ENCODE results near the gene CCDC154. TPM values are rescaled to one million over a fixed set of nuclear protein-coding genes. Genes with fewer than 3 reads are reported as not detected.
"Not testable (repeated sequence)": the region's sequence is repeated elsewhere in the genome, so short reads cannot be mapped to it uniquely, and the experiment has no call there.

CCDC154 gene
- total and polyA plus RNA-seq, 2 experiments from 2014 or later = 0.31 TPM; not detected in 1

DNA sequence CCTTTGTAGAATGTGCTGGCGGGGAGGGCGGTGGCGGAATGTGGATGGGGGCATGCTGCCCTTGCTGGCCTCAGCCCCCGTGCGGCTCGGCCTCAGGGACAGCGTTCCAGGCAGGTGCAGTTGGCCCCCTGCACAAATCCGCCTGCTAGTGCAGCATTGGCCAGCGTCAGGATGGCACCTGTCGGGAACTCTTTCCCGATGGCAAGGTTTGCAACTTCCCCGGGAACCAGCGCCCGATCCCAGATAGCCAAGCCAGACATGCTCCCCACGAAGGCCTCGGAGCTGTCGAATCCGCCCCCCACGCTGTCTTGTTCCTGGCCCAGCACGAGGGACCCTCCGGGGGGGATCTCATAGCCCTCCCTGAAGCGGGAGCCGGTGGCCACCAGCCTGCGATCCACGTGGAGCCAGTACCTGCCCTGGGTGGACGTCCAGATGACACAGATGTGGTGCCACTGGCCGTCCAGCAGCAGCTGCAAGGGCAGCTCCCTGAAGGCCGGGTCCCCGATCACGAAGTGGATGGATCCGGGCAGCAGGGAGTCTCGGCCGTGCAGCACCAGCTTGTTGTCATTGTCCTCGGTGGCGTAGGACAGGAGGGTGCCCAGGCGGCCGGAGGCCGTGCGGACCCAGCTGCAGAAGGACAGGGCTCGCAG, 41.6 kb upstream of the CCDC154 start:
- no peaks in the 10 kb centered on the region for H3K36me3 ChIP-seq (ENCODE audit: insufficient read depth)
- no peak overlapping the region for H3K27ac ChIP-seq (ENCODE audit: low read depth)
- peaks cover 24% of the 10 kb centered on the region for H3K27me3 Mint-ChIP-seq (ENCODE audit: insufficient read depth, low read depth, poor library complexity)
- no peaks in the 10 kb centered on the region for H3F3A ChIP-seq (replicated peaks; ENCODE audit: low read depth)
- H3K9me3 Mint-ChIP-seq = peaks cover 2% of the 10 kb centered on the region; the same call in 2 of the 3 replicates
- no peak overlapping the region for H3K4me3 Mint-ChIP-seq
- no peaks in the 10 kb centered on the region for H3K27me3 ChIP-seq (ENCODE audit: insufficient read depth)
- no peak overlapping the region for H2AFZ ChIP-seq
- no peak overlapping the region for H3K4me2 ChIP-seq
- no peak overlapping the region for H3K4me3 ChIP-seq
- no peak for DNase-seq (ENCODE audit: low spot score)
- H3K27ac Mint-ChIP-seq = no peak overlapping the region
- no peaks in the 10 kb centered on the region for H3K9me2 ChIP-seq (ENCODE audit: insufficient read depth)
- TF ChIP-seq CREB1 (CRISPR knock-in tag; IDR thresholded peaks at IDR 0.05; ENCODE audit: low read depth) = no peak
- no peak for TF ChIP-seq ZNF331 (CRISPR knock-in tag; IDR thresholded peaks at IDR 0.05; ENCODE audit: low read depth)
- no peak for TF ChIP-seq STAT1 (IDR thresholded peaks at IDR 0.05; ENCODE audit: unreplicated experiment)
- no peaks in the 10 kb centered on the region for H4K20me1 ChIP-seq (replicated peaks; ENCODE audit: insufficient read depth)
- H3K36me3 Mint-ChIP-seq (ENCODE audit: low read depth) = no peaks in the 10 kb centered on the region
- ATAC-seq = no peak
- no peaks in the 10 kb centered on the region for H3K79me2 ChIP-seq (replicated peaks; ENCODE audit: insufficient read depth)
- H3K4me1 Mint-ChIP-seq = no peaks in the 10 kb centered on the region
- H3K4me1 ChIP-seq (ENCODE audit: insufficient read depth) = no peaks in the 10 kb centered on the region

DNA sequence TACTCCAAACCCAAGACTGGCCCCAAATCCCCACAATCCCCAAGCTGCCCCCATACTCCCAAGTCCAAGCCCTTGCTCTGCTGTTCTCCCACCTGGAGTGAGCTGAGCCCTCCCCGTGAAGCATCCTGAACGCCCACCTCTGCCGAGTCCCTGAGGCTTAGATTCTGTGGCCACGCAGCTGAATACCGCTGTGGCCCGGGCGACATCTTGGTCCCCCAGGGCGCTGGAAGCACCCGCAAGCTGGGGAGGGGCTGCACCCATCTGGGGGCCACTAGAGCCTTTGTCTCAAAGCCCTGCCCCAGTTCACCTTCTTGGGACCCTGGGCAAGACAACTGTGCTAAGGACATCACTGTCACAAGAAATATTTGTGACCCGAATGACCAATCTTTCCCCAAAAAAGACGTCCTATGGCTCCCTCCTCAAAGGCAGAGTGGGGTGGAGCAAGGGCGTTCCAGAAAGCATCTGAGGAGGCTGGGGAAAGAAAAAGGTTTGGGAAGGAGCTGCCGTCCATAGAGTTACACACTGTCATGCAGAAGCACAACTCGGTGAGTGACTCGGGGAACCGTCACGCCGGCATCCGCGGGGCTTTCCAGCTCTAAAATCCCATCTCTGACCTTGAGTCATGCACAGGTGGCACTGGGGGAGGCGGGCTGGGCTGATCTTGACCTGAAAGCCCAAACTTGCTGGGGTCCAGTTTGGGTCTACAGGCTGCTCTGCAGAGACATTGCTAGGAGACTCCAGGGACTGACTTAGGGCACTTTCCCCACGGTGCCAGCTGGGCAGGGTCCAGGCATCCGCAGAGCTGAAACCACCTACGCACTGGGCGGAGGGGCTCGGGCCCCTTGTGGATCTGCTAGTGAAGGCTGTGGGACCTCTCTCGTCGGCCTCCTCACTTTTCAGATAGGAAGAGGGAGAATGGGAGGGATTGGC, 37.8 kb upstream of the CCDC154 start:
- no peak for ATAC-seq
- no peaks in the 10 kb centered on the region for H3K4me1 ChIP-seq (ENCODE audit: insufficient read depth)
- TF ChIP-seq EZH2phosphoT487 (IDR thresholded peaks at IDR 0.05; ENCODE audit: unreplicated experiment) (no peak), STAT1 (IDR thresholded peaks at IDR 0.05; ENCODE audit: unreplicated experiment) (no peak), ZNF114 (CRISPR knock-in tag; IDR thresholded peaks at IDR 0.05) (no peak), CREB1 (CRISPR knock-in tag; IDR thresholded peaks at IDR 0.05; ENCODE audit: low read depth) (no peak)
- no peak overlapping the region for H2AFZ ChIP-seq
- no peaks in the 10 kb centered on the region for H4K20me1 ChIP-seq (replicated peaks; ENCODE audit: insufficient read depth)
- Mint-ChIP-seq H3K9me3 (peaks cover 21% of the 10 kb centered on the region; the same call in 2 of the 3 replicates), H3K36me3 (ENCODE audit: low read depth) (no peaks in the 10 kb centered on the region), H3K27me3 (ENCODE audit: insufficient read depth, low read depth, poor library complexity) (peaks cover 22% of the 10 kb centered on the region), H3K27ac (no peak overlapping the region), H3K4me1 (no peaks in the 10 kb centered on the region), H3K4me3 (no peak overlapping the region)
- H3K4me2 ChIP-seq = no peak overlapping the region
- no peak overlapping the region for H3K27ac ChIP-seq (ENCODE audit: low read depth)
- no peaks in the 10 kb centered on the region for H3K9me2 ChIP-seq (ENCODE audit: insufficient read depth)
- no peak for DNase-seq (ENCODE audit: low spot score)
- H3K79me2 ChIP-seq (replicated peaks; ENCODE audit: insufficient read depth) = no peaks in the 10 kb centered on the region
- H3K36me3 ChIP-seq (ENCODE audit: insufficient read depth) = no peaks in the 10 kb centered on the region
- H3K27me3 ChIP-seq (ENCODE audit: insufficient read depth) = no peaks in the 10 kb centered on the region
- H3K4me3 ChIP-seq = no peak overlapping the region
- no peaks in the 10 kb centered on the region for H3F3A ChIP-seq (replicated peaks; ENCODE audit: low read depth)

DNA sequence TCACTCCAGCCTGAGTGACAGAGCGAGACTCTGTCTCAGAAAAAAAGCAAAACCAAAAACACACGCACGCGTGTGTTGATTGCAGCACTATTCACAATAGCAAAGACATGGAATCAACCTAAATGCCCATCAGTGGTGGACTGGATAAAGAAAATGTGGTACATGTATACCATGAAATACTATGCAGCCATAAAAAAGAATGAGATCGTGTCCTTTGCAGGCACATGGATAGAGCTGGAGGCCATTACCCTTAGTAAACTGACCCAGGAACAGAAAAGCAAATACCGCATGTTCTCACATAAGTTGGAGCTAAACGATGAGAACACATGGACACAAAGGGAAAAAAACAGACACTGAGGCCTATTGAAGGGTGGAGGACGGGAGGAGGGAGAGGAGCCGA, 34.6 kb upstream of the CCDC154 start:
- H3K4me3 Mint-ChIP-seq = not testable (repeated sequence)

More for the DNA sequence above, 34.6 kb upstream of the CCDC154 start:
- not testable (repeated sequence) for H4K20me1 ChIP-seq (replicated peaks; ENCODE audit: insufficient read depth); H3K27ac ChIP-seq (ENCODE audit: low read depth); H3K79me2 ChIP-seq (replicated peaks; ENCODE audit: insufficient read depth); H3K4me1 ChIP-seq (ENCODE audit: insufficient read depth); H3K4me1 Mint-ChIP-seq; H3K36me3 ChIP-seq (ENCODE audit: insufficient read depth); H3K4me2 ChIP-seq; H3F3A ChIP-seq (replicated peaks; ENCODE audit: low read depth); H3K36me3 Mint-ChIP-seq (ENCODE audit: low read depth); H3K9me2 ChIP-seq (ENCODE audit: insufficient read depth); H3K27me3 ChIP-seq (ENCODE audit: insufficient read depth); ATAC-seq; H3K27ac Mint-ChIP-seq; DNase-seq (ENCODE audit: low spot score); H2AFZ ChIP-seq; H3K4me3 ChIP-seq
- Mint-ChIP-seq H3K9me3 (peaks cover 30% of the 10 kb centered on the region; the same call in 2 of the 3 replicates), H3K27me3 (ENCODE audit: insufficient read depth, low read depth, poor library complexity) (peaks cover 13% of the 10 kb centered on the region)

All from GM23338 (cell line).